K562 (cell line): ENCODE data around the gene FBXL22. TPM values are rescaled to one million over a fixed set of nuclear protein-coding genes. Genes with fewer than 3 reads are reported as not detected.
A peak's percentile ranks its signal among the peaks of the same experiment; 100 is the strongest.

ENCODE experiments used
- ATAC-seq: fragments of 200-7000 bp; cut with Tn5 transposase; 3 replicates; pipeline ENCODE4 v1.9.1; 2020; ENCODE audit warnings: moderate library complexity
- BruUV-seq: library from RNA; stranded (reverse); fragments of 400-500 nt; replicated peaks from 2 replicates; lab custom pipeline; 2021; lab: Mats Ljungman, UMichigan
- CTCF ChIA-PET: fragments of 300-600 bp; formaldehyde crosslinking; extraction: SDS; loops from one replicate; lab custom pipeline; 2021; ENCODE audit warnings: low intra/inter-chr PET ratio; lab: Yijun Ruan, JAX
- POLR2A ChIA-PET: fragments of 300-600, 350-650 bp; sonication (Branson Sonifier 250); formaldehyde crosslinking; extraction: SDS; loops from one replicate; lab custom pipeline; 2021; ENCODE audit warnings: antibody characterized with exemption, inconsistent platforms; lab: Yijun Ruan, JAX
- DNase-seq, 4 experiments: peaks; one replicate each; pipeline versions ENCODE4 v3.0.0 to v3.0.0-alpha.2; 2011 to 2018; ENCODE audit warnings: low spot score in 3 of 4, mixed read lengths in 3 of 4; ENCODE audit errors: extremely low read depth in 1 of 4
- FAIRE-seq: peaks from 2 replicates; lab custom pipeline; 2011; peaks lifted over from hg19 to GRCh38; lab: Jason Lieb, UNC
- H2AFZ ChIP-seq: 2 replicates; pipeline ENCODE4 v1.6.0; 2011; ENCODE audit warnings: low read depth, low read length, control low read depth, inconsistent platforms
- H3K27ac ChIP-seq: fragments of 200-600 bp; 3 replicates; pipeline ENCODE4 v1.8.0; 2011; ENCODE audit warnings: low read depth, mild to moderate bottlenecking, control low read depth, inconsistent platforms, low read length, moderate library complexity, mixed read lengths; ENCODE audit errors: extremely low read depth
- H3K27me3 ChIP-seq, 2 experiments: fragments of 300-600 bp in 1 of 2; 2 replicates in 1 of 2; 3 replicates in 1 of 2; pipeline versions ENCODE4 v1.6.0 to v1.8.0; 2011; ENCODE audit warnings: inconsistent platforms in 2 of 2, low read length in 2 of 2, mild to moderate bottlenecking in 1 of 2, mixed read lengths in 1 of 2, moderate library complexity in 1 of 2; ENCODE audit not compliant: control insufficient read depth in 2 of 2, insufficient read depth in 2 of 2
- H3K36me3 ChIP-seq: fragments of 300-600 bp; 3 replicates; pipeline ENCODE4 v1.8.0; 2011; ENCODE audit warnings: mild to moderate bottlenecking, low read length, inconsistent platforms; ENCODE audit not compliant: control insufficient read depth, insufficient read depth
- H3K4me1 ChIP-seq, 2 experiments: fragments of 200-600 bp in 1 of 2; replicated peaks in 1 of 2; 2 replicates in 1 of 2; 3 replicates in 1 of 2; pipeline versions ENCODE4 v1.5.1 to v1.8.0; 2011; ENCODE audit warnings: inconsistent platforms in 2 of 2, low read length in 2 of 2, mild to moderate bottlenecking in 1 of 2, mixed read lengths in 1 of 2, moderate library complexity in 1 of 2; ENCODE audit not compliant: control insufficient read depth in 2 of 2, insufficient read depth in 2 of 2
- H3K4me2 ChIP-seq: 2 replicates; pipeline ENCODE4 v1.6.1; 2011; ENCODE audit warnings: low read length, control low read depth, inconsistent platforms, mixed read lengths; ENCODE audit not compliant: insufficient read depth
- H3K4me3 ChIP-seq: fragments of 200-600 bp; sonication (generic), shearing (Covaris generic); 2 replicates; pipeline ENCODE4 v1.5.1; 2016; ENCODE audit warnings: control low read depth, inconsistent platforms
- H3K79me2 ChIP-seq: fragments of 200-600 bp; 3 replicates; pipeline ENCODE4 v1.8.0; 2011; ENCODE audit warnings: low read length, inconsistent platforms; ENCODE audit not compliant: control insufficient read depth, insufficient read depth
- H3K9ac ChIP-seq, 2 experiments: 2 replicates each; pipeline versions ENCODE4 v1.6.0 to v1.6.1; 2011; ENCODE audit warnings: low read depth in 2 of 2, low read length in 2 of 2, control low read depth in 1 of 2, inconsistent platforms in 1 of 2, mild to moderate bottlenecking in 1 of 2, mixed read lengths in 1 of 2; ENCODE audit not compliant: insufficient read depth in 1 of 2
- H3K9me1 ChIP-seq: one replicate; pipeline ENCODE4 v1.6.0; 2011; ENCODE audit warnings: inconsistent platforms, mild to moderate bottlenecking, low read length, moderate library complexity; ENCODE audit not compliant: control insufficient read depth, insufficient read depth
- H3K9me3 ChIP-seq: replicated peaks from 2 replicates; pipeline ENCODE4 v1.5.1; 2011; ENCODE audit warnings: low read depth, low read length, inconsistent platforms; ENCODE audit not compliant: control insufficient read depth, insufficient read depth
- H4K20me1 ChIP-seq: replicated peaks from 2 replicates; pipeline ENCODE4 v1.6.1; 2011; ENCODE audit warnings: low read length, inconsistent platforms, mixed read lengths; ENCODE audit not compliant: control insufficient read depth, insufficient read depth
- EHMT2 ChIP-seq: fragments of 450-650 bp; IDR thresholded peaks from 2 replicates; pipeline ENCODE4 v1.6.1; 2018; ENCODE audit warnings: antibody characterized with exemption
- GABPB2 ChIP-seq: fragments of 250-450 bp; sonication (Bioruptor Pico); conservative IDR thresholded peaks from 2 replicates; pipeline ENCODE4 v1.5.1; 2021; ENCODE audit warnings: mild to moderate bottlenecking
- JUNB ChIP-seq: fragments of 450-650 bp; formaldehyde crosslinking; conservative IDR thresholded peaks from 2 replicates; pipeline ENCODE4 v1.4.0; 2020; ENCODE audit warnings: mild to moderate bottlenecking
- MEIS2 ChIP-seq: fragments of 450-650 bp; IDR thresholded peaks from 2 replicates; pipeline ENCODE4 v1.6.1; 2014; ENCODE audit warnings: mild to moderate bottlenecking; ENCODE audit not compliant: partially characterized antibody
- POLR2AphosphoS2 ChIP-seq: IDR thresholded peaks from 2 replicates; pipeline ENCODE4 v1.6.1; 2012; ENCODE audit warnings: low read length, improper control_type of control experiment
- RB1 ChIP-seq: fragments of 450-650 bp; IDR thresholded peaks from 2 replicates; pipeline ENCODE4 v1.6.1; 2017; ENCODE audit warnings: low read depth, mild to moderate bottlenecking
- WGBS: fragments of 100-300 bp; shearing (Covaris generic); methylation state at CpG from one replicate; pipeline ENCODE4 v1.1.6; 2016; ENCODE audit warnings: low coverage, mixed read lengths; ENCODE audit not compliant: insufficient coverage; ENCODE audit errors: missing lambda C conversion rate; 5-methylcytosine and 5-hydroxymethylcytosine counted together
- in situ Hi-C: fragments of 300-500 bp; cut with MboI; formaldehyde crosslinking; loops from 4 replicates; pipeline ENCODE4 v1.15.0; 2018; ENCODE audit warnings: inconsistent platforms, mixed read lengths
- intact Hi-C: fragments of 100-400 bp; cut with micrococcal nuclease; formaldehyde crosslinking; loops from 2 replicates; pipeline ENCODE4 v1.14.2; 2022
- polyA plus RNA-seq, 8 experiments: library from polyadenylated mRNA; depleted of rRNA in 4 of 8; stranded (reverse) in 5 of 8; unstranded in 3 of 8; fragments of >200 nt; fragmentation: Nextera tagmentation in 2 of 8; fragmentation: Illumina TruSeq in 1 of 8; extraction: Ambion mirVana in 2 of 8; extraction: Trizol in 1 of 8; gene quantifications; 2 replicates each; pipeline versions ENCODE4 v1.2.1 to v1.2.3, GENCODE V29; 2011 to 2014; ENCODE audit warnings: inconsistent platforms in 1 of 8, missing spikeins in 1 of 8
- total RNA-seq, 7 experiments: library from RNA; depleted of rRNA in 6 of 7; stranded (reverse); fragments of >200 nt in 6 of 7; fragmentation: Illumina TruSeq in 2 of 7; extraction: Trizol in 2 of 7; gene quantifications; 2 replicates each; pipeline versions ENCODE4 v1.2.1 to v1.2.3, GENCODE V29; 2011 to 2021; ENCODE audit warnings: low replicate concordance in 1 of 7
- TF ChIP-seq, protein P1 (sequence below): fragments of 450-650 bp; IDR thresholded peaks from one replicate; pipeline ENCODE4 v1.6.1; 2018; ENCODE audit warnings: mild to moderate bottlenecking, moderate library complexity; ENCODE audit not compliant: partially characterized antibody

Gene FBXL22
- total and polyA plus RNA-seq, 9 of the 15 experiments (the other 6 are each of a cell fraction or from before 2014, with no cell fraction given): not detected

DNA sequence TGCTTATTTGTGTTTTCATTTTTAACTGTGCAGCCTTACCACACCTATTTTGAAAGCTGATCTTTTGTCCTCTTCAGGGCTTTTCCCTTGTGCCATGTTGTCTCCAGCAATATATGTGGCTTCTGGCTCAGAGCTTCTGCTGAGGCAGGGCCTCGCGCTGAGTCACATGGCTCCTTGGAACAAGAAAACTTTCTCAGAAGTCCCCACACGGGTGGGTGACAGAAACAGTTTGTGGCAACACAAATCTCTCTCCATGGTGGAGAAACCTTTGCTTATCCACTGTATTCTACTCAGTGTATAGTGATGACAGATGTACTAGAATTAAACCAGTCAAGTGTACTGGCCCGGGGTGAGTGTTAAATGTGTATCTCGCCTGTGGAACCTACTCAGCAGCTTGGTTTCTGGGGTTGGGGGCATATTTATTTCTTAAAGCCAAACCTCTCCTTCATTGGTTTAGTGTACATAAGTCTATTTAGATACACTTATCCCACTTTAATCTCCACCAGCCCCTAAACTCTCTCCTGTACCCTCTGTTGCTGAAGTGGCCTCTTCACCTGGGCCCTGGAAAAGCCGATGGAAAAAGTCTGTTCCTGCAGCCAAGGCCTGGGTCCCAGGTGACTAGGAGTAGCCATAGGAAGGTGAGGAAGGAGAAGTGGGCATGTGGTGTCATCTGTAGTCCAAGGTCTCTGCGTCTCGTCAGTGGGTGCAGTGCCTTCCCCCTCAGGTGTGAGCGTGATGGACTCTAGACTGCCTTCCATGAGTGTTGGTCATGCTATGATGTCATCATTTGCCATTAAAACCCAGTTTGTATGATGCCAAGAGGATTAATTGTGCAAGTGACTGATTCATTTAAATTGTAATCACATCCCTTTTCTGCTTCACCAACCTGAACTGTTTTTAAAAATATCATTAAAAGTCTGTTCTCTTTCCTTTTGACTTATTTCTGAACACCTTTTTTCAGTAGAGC lies 3.2 kb upstream of the FBXL22 start (continued):
- TF ChIP-seq JUNB (CRISPR knock-in tag): 0 out of 2 replicates have a peak, but pooled peaks have one; percentile 25
- TF ChIP-seq MEIS2: peak; percentile 23
- no peak for TF ChIP-seq RB1
- TF ChIP-seq GABPB2 (CRISPR knock-in tag): no peak
- no peak for TF ChIP-seq EHMT2
- TF ChIP-seq, all 486 proteins: peak for 4

DNA sequence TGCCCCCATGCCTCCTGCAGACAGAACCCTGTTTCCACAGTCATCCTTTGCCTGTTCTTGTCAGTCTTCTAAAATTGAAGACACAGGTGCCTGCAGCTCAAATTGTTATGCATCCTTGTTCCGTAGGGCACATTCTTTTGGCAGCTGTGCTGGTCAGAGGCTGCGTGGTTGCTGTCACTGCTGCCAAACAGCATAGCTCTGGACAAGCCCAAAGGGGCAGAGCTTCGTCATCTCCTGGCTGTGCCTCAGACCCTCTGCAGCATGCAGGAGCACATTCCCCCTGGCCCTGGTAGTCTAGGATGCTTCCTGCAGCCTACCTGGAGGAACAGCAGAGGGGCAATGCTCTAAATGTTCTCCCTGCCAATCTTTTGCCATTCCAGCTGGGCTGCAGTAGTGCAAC lies 2.1 kb upstream of the FBXL22 start:
- no peaks in the 10 kb centered on the region for H3K27me3 ChIP-seq
- peaks cover 40% of the 10 kb centered on the region for H3K36me3 ChIP-seq
- H3K9me3 ChIP-seq: no peaks in the 10 kb centered on the region
- in situ Hi-C loops (loop anchor here (10.0 kb wide), 1 partner anchor 300 kb away; no protein-coding TSS in a partner anchor), intact Hi-C loops (loop anchor here (5.0 kb wide), 2 partner anchors 108 to 472 kb away; no protein-coding TSS in a partner anchor)
- no peak overlapping the region for H3K27ac ChIP-seq
- H3K4me3 ChIP-seq: no peak overlapping the region
- FAIRE-seq (no peak), DNase-seq (no peak), ATAC-seq (peak; percentile 15; the same call in 1 of the 3 replicates)
- H3K9me1 ChIP-seq: no peaks in the 10 kb centered on the region
- H4K20me1 ChIP-seq: no peaks in the 10 kb centered on the region
- no peak overlapping the region for H2AFZ ChIP-seq
- no TSS peak for BruUV-seq
- no peaks in the 10 kb centered on the region for H3K79me2 ChIP-seq
- peak; percentile 69; the same call in 1 of the 2 replicates for TF ChIP-seq POLR2AphosphoS2
- TF ChIP-seq, protein P1, sequence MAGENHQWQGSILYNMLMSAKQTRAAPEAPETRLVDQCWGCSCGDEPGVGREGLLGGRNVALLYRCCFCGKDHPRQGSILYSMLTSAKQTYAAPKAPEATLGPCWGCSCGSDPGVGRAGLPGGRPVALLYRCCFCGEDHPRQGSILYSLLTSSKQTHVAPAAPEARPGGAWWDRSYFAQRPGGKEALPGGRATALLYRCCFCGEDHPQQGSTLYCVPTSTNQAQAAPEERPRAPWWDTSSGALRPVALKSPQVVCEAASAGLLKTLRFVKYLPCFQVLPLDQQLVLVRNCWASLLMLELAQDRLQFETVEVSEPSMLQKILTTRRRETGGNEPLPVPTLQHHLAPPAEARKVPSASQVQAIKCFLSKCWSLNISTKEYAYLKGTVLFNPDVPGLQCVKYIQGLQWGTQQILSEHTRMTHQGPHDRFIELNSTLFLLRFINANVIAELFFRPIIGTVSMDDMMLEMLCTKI: no peak
- no peak overlapping the region for H3K9ac ChIP-seq
- WGBS: 100% methylated on average over 3 of the region's 3 CpGs
- POLR2A ChIA-PET: interaction anchor here (0.6 to 0.8 kb wide), 4 partner anchors 41 to 830 kb away, joined by 3 to 4 read pairs (median 4); no protein-coding TSS in a partner anchor
- no peak overlapping the region for H3K4me2 ChIP-seq
- peaks cover 0 to 13% of the 10 kb centered on the region in 2 experiments; a peak in 2 of 5 replicates for H3K4me1 ChIP-seq
- CTCF ChIA-PET: no interaction called here
